Measurements from ENCODE around the gene PLXNA4.

PLXNA4 gene

GRCh38 chr7:132250480-132251326 lies 325.6 kb downstream of the PLXNA4 start:
- no peak for DNase-seq (ENCODE audit: low read depth in 4 of 4, low spot score in 1 of 4)

- DNase-seq (ENCODE audit: low read depth in 4 of 4, low spot score in 1 of 4), result no peak
Observed at GRCh38 chr7:132249256-132249971, 326.9 kb downstream of the PLXNA4 start.

GRCh38 chr7:132248841-132249240 lies 327.4 kb downstream of the PLXNA4 start:
- no peak for DNase-seq (ENCODE audit: low read depth in 4 of 4, low spot score in 1 of 4)

GRCh38 chr7:132247995-132248618 lies 328.2 kb downstream of the PLXNA4 start:
- no peak for DNase-seq (ENCODE audit: low read depth in 4 of 4, low spot score in 1 of 4)

- no peak for DNase-seq (ENCODE audit: low read depth in 4 of 4, low spot score in 1 of 4)
Observed at GRCh38 chr7:132246591-132246990, 329.7 kb downstream of the PLXNA4 start.

- no peak for DNase-seq (ENCODE audit: low read depth in 4 of 4, low spot score in 1 of 4)
Observed at GRCh38 chr7:132245539-132245938, 330.7 kb downstream of the PLXNA4 start.

GRCh38 chr7:132244903-132245480 lies 331.3 kb downstream of the PLXNA4 start:
- DNase-seq (ENCODE audit: low read depth in 4 of 4, low spot score in 1 of 4), result no peak

GRCh38 chr7:132243463-132243862 lies 332.8 kb downstream of the PLXNA4 start:
- DNase-seq (ENCODE audit: low read depth in 4 of 4, low spot score in 1 of 4), result no peak

GRCh38 chr7:132243051-132243450 lies 333.2 kb downstream of the PLXNA4 start:
- no peak for DNase-seq (ENCODE audit: low read depth in 4 of 4, low spot score in 1 of 4)

- DNase-seq (ENCODE audit: low read depth in 4 of 4, low spot score in 1 of 4), result no peak
Observed at GRCh38 chr7:132242192-132242812, 334.0 kb downstream of the PLXNA4 start.

GRCh38 chr7:132240821-132241422 lies 335.3 kb downstream of the PLXNA4 start:
- DNase-seq (ENCODE audit: low read depth in 4 of 4, low spot score in 1 of 4), result no peak

- no peak for DNase-seq (ENCODE audit: low read depth in 4 of 4, low spot score in 1 of 4)
Observed at GRCh38 chr7:132240262-132240661, 336.0 kb downstream of the PLXNA4 start.

GRCh38 chr7:132239422-132239994 lies 336.8 kb downstream of the PLXNA4 start:
- no peak for DNase-seq (ENCODE audit: low read depth in 4 of 4, low spot score in 1 of 4)

- no peak for DNase-seq (ENCODE audit: low read depth in 4 of 4, low spot score in 1 of 4)
Observed at GRCh38 chr7:132234711-132235110, 341.6 kb downstream of the PLXNA4 start.

- no peak for DNase-seq (ENCODE audit: low read depth in 4 of 4, low spot score in 1 of 4)
Observed at GRCh38 chr7:132232406-132232805, 343.9 kb downstream of the PLXNA4 start.

- DNase-seq (ENCODE audit: low read depth in 4 of 4, low spot score in 1 of 4), result no peak
Observed at GRCh38 chr7:132230462-132230861, 345.8 kb downstream of the PLXNA4 start.

GRCh38 chr7:132228240-132228639 lies 348.0 kb downstream of the PLXNA4 start:
- no peak for DNase-seq (ENCODE audit: low read depth in 4 of 4, low spot score in 1 of 4)

- no peak for DNase-seq (ENCODE audit: low read depth in 4 of 4, low spot score in 1 of 4)
Observed at GRCh38 chr7:132226957-132227290, 349.3 kb downstream of the PLXNA4 start.

- no peak for DNase-seq (ENCODE audit: low read depth in 4 of 4, low spot score in 1 of 4)
Observed at GRCh38 chr7:132226046-132226956, 350.0 kb downstream of the PLXNA4 start.

Data from stimulated activated CD4-positive, alpha-beta T cell treated with anti-CD3 and anti-CD28 coated beads, Interleukin-1b, Interleukin-23, amount 100 ng/mL, for 24 hours (primary cell).